GM19328 (cell line): ENCODE results near the gene CELSR2.
"Not testable (repeated sequence)": the region's sequence is repeated elsewhere in the genome, so short reads cannot be mapped to it uniquely, and the experiment has no call there.

Source experiments
- ATAC-seq: cut with Tn5 transposase; IDR thresholded peaks from one replicate; pipeline ENCODE4 v1.9.1; 2021; ENCODE audit warnings: mild to moderate bottlenecking, moderate library complexity; ENCODE audit not compliant: unreplicated experiment

Gene CELSR2

GRCh38 chr1:109298666-109299557, 49.6 kb downstream of the CELSR2 start:
- ATAC-seq = no peak

DNA sequence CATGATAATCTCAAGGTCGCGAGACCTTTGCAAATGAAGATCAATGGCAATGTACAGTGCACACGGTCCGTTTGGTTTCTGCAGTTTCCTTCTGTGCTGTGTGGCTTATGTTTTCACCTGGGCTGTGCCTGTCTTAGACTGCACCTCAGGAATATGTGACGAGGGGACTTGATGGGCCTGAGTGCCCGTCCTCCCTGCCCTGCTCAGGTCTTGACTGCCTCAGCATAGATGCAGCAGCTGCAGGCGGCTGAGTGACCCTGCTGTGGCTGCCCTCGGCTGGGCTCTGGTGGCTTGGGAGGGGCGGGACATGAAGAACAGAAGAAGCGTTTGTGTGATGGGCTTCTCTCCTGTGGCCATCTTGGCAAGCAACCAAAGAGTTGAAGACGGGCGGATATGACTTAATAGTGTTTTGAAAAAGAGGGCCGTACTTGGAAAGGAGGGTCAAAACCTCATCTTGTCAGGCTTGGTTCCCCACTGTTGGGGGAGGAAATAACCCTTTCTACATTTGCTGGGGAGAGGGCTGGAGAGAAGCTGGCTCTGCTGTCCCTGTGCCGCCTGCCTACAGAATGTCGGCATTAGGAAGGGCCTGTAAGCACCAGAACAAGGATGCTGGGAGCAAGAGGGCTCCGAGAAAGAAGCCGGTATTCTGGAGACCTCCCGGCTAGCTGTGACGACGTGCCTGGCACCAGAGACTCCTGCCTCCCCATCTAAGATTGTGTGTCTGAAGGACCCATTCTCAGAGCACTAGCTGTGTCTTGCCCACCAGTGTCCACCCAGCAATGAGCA, 50.4 kb downstream of the CELSR2 start:
- ATAC-seq = no peak

DNA sequence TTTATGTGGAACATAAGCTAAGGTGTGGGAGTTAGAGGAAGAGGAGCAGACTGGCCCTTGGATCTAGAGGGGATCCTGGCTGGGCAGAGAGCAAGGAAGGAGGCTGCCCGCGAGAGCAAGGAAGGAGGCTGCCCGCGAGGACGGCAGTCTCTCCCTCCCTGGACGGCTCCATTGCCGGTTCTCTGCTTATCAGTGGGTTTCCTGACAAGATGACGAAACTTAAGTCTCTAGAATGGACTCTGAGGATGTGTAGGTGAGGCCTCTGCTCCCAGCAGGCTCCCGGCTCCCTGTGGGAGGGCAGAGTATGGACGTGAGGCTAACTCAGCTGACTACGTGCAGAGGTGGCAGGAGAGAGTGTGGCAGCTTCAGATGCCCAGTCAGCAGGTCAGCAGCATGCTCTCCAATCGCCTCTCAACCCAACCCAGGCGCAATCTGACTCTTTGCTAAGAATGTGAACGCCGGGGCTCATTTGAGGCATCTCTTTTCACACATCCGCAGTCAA, 51.4 kb downstream of the CELSR2 start:
- no peak for ATAC-seq

- no peak for ATAC-seq
Measured at GRCh38 chr1:109301874-109302273, 52.5 kb downstream of the CELSR2 start.

DNA sequence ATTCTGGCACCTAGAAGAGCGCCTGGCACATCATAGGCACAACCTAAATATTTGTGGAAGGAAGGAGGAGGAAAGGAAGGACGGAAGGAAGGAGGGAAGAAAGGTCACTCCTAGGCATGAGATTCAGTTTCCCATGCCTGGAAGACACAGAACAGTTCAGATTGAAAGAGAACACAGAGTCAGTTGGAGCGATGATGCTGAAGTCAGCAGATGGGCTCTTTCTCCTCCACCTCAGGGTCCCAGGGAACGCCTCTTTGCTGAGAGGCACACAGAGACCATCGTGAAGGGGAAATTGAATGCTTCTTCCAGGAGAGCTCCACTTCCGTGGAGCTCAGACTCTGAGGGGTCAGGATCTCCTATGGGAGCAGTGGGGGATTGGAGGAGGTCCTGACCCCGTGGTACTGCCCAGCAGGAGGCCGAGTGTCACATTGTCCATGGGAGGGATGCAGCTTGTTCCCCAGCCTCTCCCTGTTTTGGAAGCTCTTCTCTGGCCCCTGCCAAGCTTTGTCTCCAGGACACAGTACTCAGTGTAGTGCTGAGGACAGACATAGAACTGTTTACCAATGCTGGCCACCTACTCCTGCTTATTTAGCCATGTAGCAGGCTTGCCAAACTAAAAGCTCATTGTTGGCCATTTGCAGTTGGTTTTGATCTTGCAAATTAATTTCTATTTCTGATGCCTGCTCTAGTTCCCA, 55.0 kb downstream of the CELSR2 start:
- no peak for ATAC-seq

GRCh38 chr1:109305991-109306390, 56.7 kb downstream of the CELSR2 start:
- not testable (repeated sequence) for ATAC-seq

GRCh38 chr1:109306832-109307273, 57.5 kb downstream of the CELSR2 start, which contains the start of gene MYBPHL:
Gene MYBPHL, minus strand, starts transcription at chr1:109307011. Its CDS starts 20 bp downstream, at chr1:109306991.
- no peak for ATAC-seq

DNA sequence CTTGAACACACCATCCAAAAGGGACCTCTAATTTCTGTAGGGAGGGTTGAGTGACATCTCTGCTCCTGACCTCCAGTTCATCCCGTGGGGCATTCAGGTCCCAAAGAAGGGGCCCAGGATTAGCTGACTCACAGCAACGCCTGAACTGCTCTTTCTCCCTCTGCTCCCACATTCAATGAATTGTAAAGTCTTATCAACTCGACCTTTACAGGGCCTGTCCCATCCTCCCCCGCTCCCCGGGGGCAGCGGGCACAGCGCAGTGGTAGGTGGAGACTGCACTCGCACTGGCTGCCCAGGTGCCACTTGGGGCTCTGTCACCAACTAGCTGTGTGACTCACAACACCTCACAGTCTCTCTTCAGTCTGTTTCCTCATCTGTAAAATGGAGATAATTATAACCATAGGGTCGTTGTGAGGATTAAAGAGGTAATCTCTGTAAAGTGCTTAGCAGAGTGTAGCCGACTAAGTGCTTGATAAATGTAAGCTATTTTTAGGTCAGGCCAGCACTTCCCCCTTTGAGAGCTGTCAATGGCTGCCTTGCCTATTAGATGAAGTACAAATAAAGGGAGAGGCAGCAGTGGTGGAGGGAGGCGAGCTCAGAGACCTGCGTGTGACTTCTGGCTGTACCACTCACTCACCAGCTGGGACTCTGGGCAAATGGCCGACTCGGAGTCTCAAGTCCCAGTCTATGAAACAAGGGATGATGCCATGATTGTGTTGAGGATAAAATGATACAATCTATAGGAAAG, 58.1 kb downstream of the CELSR2 start:
- ATAC-seq = no peak

DNA sequence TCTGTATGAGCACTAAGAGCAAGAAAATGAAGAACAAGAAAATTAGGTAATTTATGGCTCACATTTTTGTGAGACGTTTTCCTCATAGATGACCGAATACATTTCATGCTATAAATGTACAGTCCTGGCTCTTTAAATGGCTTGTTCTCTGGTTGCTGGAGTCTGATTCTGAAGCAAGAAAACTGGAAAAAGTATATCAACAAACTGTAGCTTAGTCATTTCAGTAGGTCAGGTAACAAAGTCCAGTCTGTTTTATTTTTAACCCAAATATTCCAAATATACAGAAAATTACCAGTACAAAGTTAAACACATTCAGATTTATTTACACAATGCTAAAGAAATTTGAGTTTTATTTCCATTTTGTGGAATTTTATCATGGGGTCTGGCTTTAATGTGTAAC, 60.0 kb downstream of the CELSR2 start:
- ATAC-seq = no peak

DNA sequence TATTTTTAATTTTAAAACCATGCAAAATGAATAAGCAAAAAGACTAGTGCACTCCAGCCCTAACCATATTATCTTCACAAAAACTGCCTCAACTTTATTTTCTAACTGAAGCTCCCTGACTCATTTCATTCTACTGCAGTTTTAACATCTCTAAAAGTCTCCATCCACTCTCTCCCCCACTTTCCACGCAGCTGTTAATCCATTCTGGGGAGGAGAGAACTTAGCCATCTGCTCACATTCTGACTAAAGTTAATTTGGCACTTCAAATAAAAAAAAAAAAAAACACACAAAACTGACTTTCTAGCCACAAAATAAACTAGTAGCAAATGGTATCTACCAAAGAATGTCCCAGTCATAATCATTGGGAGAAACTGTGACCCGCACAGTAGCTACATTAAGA, 62.9 kb downstream of the CELSR2 start:
- no peak for ATAC-seq

GRCh38 chr1:109312978-109313775, 63.8 kb downstream of the CELSR2 start:
- ATAC-seq = no peak

DNA sequence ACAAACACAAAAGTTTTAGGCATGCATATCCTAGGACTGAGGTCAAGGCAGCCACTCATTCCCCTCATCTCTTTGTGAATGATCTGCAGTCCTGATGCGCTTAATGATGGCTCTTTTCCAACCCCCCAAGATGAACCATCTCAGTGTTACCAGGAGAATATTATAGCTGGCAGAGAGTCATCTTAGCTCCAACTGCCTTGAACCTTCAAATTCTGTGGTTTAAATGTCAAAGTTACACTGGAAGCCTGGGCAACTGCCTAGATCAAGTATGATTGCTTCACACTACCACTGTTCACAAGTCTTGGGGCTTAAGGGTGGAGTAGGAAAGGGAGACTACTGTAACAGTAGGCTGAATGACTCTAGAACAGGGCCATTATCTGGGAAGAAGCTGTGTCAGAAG, 65.5 kb downstream of the CELSR2 start:
- ATAC-seq = no peak

DNA sequence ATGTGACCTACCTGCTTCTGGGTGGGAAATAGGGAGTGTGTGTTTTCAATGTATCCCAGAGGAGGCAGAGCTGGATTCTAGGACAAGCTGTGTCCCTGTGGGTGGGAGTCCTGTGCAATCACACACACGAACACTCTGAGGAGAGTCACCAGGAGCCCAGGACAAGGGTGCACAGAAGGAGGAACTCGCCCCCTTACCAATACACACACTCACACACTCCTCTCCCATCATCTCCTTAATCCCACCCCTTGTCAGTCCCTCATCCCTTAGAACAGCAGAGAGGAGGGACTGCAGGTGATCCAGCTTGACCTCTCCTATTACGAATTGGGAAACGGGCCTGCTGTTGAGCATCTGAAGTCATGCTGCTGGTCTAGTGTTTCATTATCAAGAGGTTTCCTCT, 65.9 kb downstream of the CELSR2 start:
- no peak for ATAC-seq

DNA sequence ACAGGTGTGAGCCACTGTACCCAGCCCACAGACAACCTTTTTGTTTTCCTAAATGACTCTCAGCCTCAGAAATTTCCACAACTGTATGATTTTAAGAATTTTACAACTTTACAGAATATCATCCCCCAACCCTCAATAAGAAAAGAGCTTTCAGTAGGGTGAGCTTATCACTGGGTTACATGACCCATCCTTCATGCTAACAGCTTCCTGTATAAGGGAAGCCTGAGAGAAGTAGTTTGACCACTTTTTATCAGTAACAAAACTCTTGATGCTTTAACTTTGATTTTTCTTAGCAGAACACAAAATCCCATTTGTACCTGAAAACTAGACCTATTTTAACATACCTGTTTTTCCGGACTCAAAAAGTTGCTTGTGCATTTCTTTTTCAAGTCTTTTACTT, 67.2 kb downstream of the CELSR2 start:
- no peak for ATAC-seq

- ATAC-seq = no peak
Measured at GRCh38 chr1:109319114-109319513, 69.8 kb downstream of the CELSR2 start.

DNA sequence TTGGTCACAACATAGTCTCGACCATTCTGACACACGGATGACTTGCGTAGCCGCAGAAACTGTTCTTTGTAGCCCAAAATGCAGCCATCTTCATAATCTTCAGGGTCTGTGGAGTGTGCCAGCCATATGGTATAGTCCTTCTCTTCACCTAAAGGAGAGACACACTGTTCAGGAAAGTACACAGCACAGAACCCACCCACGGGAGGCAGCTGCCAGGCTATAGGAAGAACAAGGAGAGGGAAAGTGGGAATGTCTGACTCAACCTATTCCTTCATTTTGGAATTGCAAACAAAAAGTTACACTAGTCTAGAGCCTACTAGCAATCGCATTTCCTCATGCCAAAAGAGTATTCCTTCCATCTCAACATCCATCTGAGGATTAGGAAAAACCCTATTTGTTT, 73.6 kb downstream of the CELSR2 start:
- ATAC-seq = no peak
